NCI-H1105 (cell line): ENCODE results near the gene GET3.

Experiments used
- DNase-seq: peaks from one replicate; lab custom pipeline; 2025; lab: John Stamatoyannopoulos, UW

GET3 gene

DNA sequence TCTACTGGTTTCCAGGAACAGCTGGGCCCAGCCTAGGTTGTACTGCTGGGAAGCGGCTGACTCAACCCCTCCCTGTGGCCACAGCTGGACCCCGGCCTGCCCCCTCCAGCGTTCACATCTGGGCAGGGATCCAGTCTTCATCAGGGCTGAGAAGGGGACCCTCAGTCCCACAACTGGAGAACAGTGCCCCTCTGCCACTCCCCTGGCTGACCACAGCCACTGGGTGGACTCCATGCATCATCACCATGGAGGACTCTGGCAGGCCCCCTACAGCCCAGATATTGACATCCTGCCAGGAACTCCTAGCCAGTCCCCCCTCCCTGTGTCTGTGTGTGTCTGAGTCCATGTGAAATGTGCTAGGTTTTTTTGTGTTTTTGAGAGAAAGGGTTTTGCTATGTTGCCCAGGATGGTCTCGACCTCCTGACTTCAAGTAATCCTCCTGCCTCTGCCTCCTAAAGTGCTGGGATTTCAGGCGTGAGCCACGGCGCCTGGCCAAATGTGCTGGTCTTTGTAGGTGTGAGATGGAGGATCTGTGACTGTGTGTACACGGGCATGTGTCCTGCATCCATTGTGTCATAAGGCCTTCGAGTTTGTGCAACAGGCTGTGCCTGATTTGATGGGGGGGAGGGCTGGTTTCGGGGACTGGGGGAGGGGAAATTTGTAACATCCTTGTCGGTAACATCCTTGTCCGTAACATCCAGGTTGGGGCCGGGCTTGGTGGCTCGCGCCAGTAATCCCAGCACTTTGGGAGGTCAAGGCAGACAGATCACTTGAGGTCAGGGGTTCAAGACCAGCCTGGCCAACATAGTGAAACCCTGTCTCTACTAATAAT, 42.1 kb downstream of the GET3 start:
- DNase-seq: peak; percentile 20

DNA sequence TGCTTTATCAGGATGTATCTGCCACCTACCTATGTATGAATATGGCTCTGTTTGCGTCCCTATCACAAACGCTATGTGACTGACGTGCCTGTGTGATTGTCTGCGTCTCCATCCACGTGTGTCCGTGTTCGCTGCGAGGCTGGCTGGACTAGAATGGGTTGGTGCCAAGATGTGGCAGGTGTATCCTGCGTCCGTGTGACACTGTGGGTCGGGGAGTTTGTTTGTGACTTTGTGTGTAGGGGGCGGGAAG, 44.8 kb downstream of the GET3 start:
- peak; percentile 52 for DNase-seq

- DNase-seq: peak; percentile 78
Observed at GRCh38 chr19:12782424-12783290, 45.4 kb downstream of the GET3 start.

GRCh38 chr19:12783291-12783848, 46.1 kb downstream of the GET3 start:
- no peak for DNase-seq

- no peak for DNase-seq
Observed at GRCh38 chr19:12783849-12784393, 46.6 kb downstream of the GET3 start.

DNA sequence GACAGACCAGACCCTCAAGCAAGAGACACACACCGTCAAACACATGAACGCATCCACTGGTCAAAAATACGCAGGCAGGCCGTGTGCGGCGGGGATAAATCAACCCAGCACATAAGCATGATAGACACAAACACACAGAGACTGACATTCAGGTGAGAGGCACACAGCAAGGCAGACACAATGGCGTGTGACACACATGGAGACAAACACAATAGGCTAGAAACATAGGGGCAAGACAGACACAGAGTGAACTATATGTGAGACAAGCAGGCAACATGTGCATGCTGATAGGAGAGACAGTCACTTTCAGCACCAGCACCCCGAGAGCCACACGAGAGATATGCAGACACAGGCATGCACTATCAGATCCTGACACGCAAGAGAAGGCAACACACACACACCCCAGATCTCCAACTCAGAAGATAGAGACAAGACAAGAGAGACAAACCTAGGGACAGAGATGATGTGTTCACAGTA, 47.1 kb downstream of the GET3 start:
- no peak for DNase-seq

- DNase-seq: no peak
Observed at GRCh38 chr19:12784871-12785430, 47.7 kb downstream of the GET3 start.

DNA sequence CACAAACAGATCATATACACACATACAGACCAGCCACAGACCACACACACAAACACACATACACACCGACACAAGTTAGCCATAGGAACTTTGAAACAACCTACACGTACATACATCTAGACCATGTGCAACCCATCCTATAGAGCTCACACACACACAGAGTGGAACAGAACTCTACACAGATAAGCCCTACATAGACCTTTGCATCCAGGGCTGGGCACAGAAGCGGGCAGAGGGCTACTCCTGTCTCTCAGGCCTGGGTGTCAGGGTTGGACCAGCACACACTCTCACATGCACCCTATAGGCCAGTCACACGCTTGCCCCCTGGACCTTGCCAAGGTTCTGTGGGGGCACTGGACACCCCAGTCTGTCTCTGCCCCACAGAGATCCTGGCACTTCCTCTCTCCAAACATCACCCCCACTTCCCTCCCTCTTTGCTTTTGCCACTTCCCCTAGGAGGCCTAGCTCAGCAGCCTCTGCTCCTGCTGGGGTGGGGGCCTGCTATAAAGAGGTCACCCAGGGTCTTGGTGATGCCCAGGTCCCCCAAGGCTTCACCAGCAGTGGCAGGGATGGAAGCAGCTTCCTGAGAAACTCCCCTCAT, 48.2 kb downstream of the GET3 start:
- no peak for DNase-seq

- DNase-seq: no peak
Observed at GRCh38 chr19:12786141-12786870, 49.0 kb downstream of the GET3 start.

- DNase-seq: no peak
Observed at GRCh38 chr19:12786952-12787351, 49.7 kb downstream of the GET3 start.

- no peak for DNase-seq
Observed at GRCh38 chr19:12787458-12787857, 50.2 kb downstream of the GET3 start.

DNA sequence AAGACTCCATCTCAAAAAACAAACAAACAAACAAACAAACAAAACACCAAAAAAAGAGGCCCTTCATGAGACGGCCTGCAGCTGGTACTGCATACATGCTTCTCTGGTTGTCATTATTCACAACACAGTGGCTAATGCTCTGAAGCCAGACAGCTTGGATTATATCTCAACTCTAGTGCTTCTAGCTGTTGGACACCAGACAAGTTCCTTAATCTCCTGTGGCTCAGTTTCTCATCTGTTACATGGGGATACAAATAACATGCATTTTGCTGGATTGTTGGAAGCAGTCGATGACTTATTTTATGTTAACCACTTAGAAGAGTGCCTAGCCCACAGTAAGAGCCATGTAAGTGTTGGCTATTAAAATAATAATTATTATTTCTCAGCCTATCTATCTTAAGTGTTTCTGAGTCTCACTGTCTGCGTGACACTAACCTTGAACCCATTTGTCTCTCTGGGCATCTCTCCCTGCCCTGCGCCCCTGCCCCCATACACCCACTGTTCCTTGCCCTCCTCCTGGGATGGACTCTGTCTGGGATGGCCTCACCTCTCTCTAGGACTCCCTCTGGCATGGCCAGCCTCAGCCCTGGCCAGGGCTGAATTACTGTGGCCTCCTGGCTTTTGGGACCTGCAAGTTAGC, 50.9 kb downstream of the GET3 start:
- no peak for DNase-seq

- peak; percentile 68 for DNase-seq
Observed at GRCh38 chr19:12788682-12789097, 51.4 kb downstream of the GET3 start.

GRCh38 chr19:12789098-12789903, 52.0 kb downstream of the GET3 start:
- no peak for DNase-seq

GRCh38 chr19:12789904-12790619, 52.8 kb downstream of the GET3 start:
- peak; percentile 86 for DNase-seq

DNA sequence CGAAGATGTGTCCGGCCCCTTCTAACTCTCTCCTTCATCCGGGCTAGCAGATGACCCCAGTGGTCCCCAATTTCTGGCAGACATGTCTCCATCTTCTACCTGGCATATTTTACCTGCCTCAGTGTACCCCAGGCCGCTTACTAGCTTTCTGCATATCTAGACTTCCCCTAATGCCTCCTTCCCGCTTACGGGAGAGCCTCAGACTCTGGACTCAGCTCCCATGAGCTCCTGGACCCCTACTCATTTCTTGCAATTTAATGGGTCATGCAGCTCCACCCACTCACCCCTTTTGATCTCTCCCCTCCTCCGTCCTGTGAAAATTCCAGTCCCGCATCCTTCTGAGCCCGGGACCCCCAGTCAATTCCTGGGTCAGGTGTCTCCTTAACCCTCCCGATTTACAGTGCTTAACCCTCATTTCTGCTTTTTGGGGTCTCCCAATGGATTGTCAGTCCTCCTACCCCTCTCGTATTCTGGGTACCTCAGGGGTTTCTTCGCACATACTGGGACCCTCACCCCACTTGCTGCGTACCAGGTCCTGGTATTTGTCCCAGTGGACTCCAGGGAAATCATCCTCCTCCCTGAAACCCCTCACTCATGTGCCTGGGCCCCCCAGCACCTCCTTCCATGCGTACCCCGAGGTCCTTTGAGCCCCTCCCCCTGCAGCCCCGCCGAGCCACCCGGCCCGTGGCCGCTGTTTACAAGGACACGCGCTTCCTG, 53.5 kb downstream of the GET3 start:
- DNase-seq: no peak

DNA sequence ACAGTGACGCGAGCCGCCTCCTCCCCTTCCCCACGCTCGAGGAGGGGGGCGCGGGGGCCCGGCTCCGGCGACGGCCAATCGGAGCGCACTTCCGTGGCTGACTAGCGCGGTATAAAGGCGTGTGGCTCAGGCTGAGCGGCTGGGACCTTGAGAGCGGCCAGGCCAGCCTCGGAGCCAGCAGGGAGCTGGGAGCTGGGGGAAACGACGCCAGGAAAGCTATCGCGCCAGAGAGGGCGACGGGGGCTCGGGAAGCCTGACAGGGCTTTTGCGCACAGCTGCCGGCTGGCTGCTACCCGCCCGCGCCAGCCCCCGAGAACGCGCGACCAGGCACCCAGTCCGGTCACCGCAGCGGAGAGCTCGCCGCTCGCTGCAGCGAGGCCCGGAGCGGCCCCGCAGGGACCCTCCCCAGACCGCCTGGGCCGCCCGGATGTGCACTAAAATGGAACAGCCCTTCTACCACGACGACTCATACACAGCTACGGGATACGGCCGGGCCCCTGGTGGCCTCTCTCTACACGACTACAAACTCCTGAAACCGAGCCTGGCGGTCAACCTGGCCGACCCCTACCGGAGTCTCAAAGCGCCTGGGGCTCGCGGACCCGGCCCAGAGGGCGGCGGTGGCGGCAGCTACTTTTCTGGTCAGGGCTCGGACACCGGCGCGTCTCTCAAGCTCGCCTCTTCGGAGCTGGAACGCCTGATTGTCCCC, 54.2 kb downstream of the GET3 start, which contains the start of gene JUNB:
Gene JUNB, plus strand, starts transcription at position 142 of the 706 bp plus-strand sequence. Its CDS starts 286 bp downstream, at position 428.
- DNase-seq: peak; percentile 94
